SHP77 treated with DMSO at 0.1 percent for 48 hours (cell line): ENCODE results near the gene KCNH2.
A peak's percentile ranks its signal among the peaks of the same experiment; 100 is the strongest.

Experiments used
- DNase-seq: peaks from one replicate; lab custom pipeline; 2025; lab: John Stamatoyannopoulos, UW

KCNH2 gene

GRCh38 chr7:150994141-150994837, 16.2 kb upstream of the KCNH2 start:
- no peak for DNase-seq

DNA sequence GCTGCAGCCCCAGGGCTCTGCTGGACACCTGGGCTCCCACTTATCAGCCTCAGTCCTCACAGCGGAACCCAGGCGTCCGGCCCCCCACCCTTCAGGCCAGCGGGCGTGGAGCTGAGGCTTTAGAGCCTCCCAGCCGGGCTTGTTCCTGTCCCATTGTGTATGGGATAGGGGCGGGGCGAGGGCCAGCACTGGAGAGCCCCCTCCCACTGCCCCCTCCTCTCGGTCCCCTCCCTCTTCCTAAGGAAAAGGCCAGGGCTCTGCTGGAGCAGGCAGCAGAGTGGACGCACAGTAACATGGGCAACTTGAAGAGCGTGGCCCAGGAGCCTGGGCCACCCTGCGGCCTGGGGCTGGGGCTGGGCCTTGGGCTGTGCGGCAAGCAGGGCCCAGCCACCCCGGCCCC, 15.4 kb upstream of the KCNH2 start:
- DNase-seq = no peak

GRCh38 chr7:150992833-150993302, 14.7 kb upstream of the KCNH2 start:
- peak; percentile 13 for DNase-seq

DNA sequence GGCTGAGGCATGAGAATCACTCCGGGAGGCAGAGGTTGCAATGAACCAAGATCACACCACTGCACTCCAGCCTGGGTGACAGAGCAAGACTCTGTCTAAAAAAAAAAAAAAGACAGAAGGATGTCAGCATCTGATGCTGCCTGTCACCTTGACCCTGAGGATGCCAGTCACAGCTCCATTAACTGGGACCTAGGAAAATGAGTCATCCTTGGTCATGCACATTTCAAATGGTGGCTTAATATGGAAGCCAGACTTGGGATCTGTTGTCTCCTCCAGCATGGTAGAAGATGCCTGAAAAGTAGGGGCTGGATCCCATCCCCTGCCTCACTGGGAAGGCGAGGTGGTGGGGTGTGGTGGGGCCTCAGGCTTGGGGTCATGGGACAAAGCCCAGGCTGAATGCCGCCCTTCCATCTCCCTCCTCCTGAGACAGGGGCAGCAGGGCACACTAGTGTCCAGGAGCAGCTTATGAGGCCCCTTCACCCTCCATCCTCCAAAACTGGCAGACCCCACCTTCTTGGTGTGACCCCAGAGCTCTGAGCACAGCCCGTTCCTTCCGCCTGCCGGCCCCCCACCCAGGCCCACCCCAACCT, 14.0 kb upstream of the KCNH2 start:
- DNase-seq = no peak

DNA sequence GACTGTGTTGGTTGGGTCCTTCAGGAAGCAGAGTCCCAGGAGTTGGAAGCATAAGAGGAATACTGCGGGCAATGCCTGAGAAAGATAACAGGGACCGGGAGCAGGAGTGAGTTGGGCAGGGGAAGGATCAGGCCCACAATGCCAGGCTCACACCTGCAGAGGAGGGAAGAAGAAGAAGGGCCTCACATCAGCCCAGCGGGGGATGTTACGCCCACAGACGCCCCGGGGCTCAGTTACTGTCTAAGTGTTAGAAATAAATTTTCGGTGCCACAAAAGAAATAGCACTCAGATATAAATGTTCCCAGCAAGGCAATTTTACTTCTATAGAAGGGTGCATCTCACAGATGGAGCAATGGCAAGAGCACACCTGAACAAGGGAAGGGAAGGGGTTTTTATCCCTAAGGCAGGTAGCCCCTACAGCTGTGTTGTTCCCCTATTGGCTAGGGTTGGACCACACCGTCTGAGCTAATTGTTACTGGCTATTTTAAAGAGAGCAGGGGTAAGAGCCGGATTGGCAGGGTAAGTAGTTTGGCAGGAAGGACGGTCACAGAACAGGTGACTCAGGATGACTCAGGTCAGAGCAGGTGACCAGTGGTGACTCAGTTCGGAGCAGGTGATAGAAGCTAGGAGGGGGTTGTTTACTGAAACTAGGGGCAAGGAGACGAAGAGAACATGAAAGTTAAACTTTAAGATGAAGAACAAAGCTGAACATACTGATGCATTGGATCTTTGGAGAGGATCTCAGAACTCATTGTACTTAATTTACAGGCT, 12.5 kb upstream of the KCNH2 start, which contains the start of gene NOS3:
TSS of gene NOS3 (plus strand) at position 602 of the 771 bp plus-strand sequence. CDS start 2,787 bp downstream, outside the sequence.
- DNase-seq = no peak

GRCh38 chr7:150989456-150989855, 11.3 kb upstream of the KCNH2 start:
- DNase-seq = no peak

GRCh38 chr7:150988230-150989226, 10.4 kb upstream of the KCNH2 start:
- peak; percentile 28 for DNase-seq

- no peak for DNase-seq
These were observed 8.4 kb upstream of the KCNH2 start for GRCh38 chr7:150986556-150986955.

DNA sequence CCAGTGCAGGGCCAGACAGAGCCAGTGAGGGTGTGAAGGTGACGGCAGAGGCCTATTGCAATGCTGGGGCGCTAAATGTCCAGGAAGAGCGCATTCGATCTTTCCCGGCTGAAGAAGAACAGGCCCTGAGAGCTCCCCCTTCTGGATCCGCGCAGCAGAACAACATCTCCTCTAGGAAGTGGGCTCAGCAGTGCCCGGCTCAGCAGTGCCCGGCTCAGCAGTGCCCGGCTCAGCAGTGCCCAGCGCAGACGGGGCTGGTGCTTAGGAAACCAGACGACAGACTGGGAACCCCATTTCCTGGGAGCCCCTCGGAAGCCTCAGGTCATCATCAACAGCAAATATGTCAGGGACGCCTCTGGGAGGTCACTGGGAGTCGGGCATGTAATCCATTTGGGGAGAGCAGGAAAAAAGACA, 8.0 kb upstream of the KCNH2 start:
- peak; percentile 36 for DNase-seq

GRCh38 chr7:150983893-150984368, 5.8 kb upstream of the KCNH2 start:
- DNase-seq = no peak

DNA sequence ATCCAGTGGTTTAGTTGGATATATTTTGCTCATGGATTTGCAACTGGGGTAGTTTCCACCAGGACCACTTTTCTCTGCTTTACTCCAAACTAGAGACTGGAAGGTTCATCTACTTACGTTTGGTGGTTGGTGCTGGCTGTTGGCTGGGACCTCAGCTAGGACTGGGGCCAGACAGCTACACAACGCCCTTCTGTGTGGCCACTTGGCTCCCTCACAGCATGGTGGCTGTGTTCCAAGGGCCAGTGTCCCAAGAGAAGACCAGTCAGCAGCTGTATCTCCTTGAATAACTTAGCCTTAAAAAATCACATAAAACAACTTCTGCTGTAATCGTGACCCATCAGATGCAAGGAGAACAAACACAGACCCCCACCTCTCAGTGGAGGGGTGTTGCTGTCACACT, 4.2 kb upstream of the KCNH2 start:
- DNase-seq = no peak

DNA sequence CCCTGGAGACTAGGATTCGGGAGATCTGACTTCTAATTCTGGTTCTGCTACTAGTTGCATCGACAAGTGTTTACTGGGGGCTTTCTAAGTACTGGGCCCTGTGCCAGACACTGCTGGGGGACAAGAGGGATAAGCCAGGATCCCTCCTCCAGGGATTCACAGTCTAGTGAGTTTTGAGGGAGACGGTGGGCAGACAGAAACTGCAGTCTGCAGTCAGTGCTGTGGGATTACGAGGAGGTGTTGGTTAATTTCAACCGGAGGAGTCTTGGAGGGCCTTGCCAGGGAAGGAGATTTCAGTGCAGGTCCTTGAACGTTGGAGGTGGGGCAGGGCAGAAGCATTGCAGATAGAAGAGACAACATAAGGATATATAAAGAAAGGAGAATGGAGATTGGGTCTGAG, 3.5 kb upstream of the KCNH2 start:
- no peak for DNase-seq

DNA sequence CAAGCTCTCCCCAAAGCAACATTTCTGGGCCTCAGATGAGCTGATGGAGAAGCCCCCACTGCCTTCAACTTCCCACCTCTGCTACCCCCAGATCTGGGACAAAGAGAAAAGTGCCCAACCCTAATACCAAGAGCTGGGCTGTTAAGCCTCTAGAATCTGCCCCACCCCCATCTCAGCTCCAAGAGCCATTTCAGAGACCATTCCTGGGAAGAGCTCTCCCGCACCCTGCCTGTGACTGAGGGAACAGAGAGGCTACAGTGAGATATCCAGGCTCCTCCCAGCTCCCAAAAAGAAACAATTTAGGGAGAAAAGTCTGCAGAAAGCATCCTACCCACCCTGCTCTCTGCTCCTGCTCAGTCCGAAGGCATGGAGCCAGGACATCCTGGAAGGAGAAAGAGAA, 2.5 kb upstream of the KCNH2 start:
- no peak for DNase-seq

DNA sequence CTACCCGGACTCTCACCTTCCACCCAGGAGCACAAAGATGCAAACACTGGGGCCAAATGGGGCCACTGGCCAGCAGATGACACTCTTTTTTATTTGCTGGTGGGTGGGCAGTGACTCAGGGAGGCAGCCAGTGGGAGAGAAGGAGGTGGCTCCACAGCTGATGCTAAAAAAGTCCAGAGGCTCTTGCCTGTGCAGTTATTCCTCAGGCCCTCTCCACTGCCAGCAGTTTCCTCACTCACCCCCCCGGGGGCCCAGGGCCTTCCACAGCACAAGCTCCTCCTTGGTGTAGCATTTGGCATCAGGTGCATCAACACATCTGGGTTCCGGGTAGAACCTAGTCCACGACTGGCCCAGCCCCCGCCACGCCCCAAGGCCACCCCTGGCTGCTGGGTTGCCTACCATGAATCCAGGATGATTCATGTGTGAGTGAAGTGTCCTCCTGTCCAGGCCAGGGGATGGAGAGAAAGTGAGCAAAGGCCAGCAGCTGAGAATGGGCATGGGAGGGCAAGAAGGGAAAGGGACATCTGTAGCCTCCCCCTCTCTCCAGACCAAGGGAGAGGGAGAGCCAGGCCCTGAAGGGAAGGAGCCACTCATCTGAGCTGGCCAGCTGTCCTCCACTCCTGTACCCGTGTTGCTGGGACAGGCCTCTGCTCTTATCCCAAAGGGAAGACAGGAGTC, 1.7 kb upstream of the KCNH2 start:
- DNase-seq = no peak

DNA sequence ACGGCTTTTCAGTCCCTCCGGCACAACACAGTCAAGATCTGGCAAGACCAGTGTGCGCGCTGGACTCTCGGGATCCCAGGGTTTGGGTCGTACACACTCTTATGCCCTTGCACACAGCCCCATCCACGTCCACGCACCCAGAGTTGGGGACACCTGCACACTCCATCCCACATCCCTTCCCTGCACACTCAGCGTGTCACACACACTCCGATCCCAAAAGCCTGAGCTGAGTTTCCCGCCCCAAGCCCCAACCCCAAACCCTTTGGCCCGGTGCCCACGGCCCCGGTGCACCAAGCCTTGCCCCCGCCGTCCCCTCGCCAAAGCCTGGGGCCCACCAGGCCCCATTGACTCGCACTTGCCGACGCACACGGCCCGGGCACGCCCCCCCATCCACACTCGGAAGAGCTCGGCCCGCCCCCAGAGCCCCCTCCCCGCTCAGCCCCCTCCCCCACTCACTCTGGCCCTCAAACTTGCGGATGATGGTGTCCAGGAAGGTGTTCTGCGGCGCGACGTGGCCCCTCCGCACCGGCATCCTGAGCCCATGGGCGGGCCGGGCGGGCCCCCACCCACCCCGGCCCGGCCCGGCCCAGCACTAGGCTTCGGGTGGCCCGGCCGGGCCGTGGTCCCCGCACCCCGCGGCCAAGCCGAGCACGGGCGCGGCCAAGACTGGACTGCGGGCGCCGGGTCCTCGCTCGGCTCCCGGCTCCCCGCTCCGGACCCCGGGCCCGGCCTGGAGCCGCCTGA, 567 bp downstream of the KCNH2 start:
- no peak for DNase-seq

DNA sequence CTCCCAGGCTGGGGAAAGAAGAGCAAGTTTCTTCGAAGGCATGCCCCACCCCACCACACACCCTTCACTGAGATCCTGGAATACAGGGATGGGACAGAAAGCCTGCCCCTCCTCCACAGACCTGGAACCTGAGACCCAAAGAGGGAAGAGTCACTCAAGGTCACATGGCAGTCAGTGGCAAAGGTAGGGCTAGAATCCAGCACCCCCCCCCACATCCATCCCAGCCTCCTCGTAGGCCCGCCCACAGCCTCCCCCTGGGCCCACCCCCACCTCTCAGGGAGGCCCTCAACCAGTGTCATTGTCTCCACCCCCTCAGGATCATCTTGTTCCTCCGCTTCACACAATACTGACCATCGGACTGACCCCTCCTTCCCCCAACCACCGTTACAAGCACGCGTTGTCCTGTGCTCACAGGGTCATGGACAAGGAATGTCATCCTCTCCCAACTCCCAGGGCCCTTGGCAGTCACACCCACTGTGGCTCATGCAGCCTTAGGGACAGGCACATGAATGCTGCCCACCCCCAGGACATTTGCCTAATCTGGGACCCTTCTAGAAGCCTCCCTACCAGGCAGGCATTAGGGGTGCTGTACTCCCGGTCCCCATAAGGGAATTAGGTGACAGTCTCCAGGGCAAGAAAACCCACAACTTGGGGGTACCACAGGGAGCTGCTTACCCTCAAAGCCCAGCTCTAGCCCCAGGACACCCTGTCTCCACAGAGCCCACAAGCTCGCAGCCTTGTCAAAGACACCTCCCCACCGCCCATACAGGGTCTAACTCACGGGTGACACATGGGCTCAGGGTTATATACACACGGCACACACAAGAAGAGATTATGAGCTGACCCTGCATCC, 1.4 kb downstream of the KCNH2 start:
- DNase-seq = no peak

DNA sequence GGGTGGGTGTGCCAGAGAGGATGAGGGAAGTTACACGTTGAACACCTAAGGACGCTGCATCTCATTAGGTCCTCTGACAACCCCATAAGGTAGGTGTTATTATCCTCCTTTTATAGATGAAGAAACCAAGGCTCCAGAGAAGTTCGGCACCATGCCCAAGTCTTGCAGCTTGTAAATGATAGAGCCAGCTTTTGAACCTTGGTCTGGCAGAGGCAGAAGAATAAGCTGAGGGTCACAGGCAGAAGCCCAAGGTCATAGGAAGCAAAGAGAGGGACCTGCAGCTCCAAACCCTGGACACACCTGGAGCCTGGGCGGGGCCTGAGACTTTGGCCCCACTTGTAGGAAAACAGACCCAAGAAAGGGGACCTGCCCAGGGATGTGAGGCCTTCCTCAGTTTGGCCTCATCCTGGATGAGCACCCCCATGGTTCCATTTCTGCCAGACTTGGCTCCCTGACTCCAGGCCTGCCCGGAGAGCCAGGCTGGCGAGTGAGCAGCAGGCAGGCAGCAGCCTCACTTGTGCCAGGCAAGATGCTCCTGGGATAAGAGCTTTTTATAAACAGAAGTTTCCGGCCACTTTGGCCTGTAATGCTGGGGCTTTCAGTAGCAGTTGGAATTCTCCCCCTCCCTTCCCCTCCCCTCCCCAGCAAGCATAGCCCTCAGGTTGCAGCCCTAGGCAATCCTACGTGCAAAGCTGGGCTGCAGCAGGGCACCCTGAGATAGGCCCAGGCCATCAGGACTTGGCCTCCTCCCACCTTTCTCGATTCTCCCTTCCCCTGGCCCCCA, 2.4 kb downstream of the KCNH2 start:
- no peak for DNase-seq
